Lung (tissue), 12 donors: ENCODE measurements around the gene GPATCH2. TPM values are rescaled to one million over a fixed set of nuclear protein-coding genes. Genes with fewer than 3 reads are reported as not detected.

Source experiments
- ATAC-seq: fragments of 200-7000 bp; cut with Tn5 transposase; one replicate; pipeline ENCODE4 v1.9.1; 2020; ENCODE audit warnings: moderate number of reproducible peaks; ENCODE audit not compliant: insufficient read depth, low FRiP score
- DNase-seq, 3 donors: peaks; one replicate each; pipeline ENCODE4 v3.0.0-alpha.2; 2013 to 2017
- H3K27ac ChIP-seq, 2 donors: one replicate each; pipeline ENCODE4 v1.5.1; 2013; ENCODE audit warnings: mild to moderate bottlenecking in 2 of 2, moderate library complexity in 2 of 2, control low read depth in 1 of 2, inconsistent platforms in 1 of 2, low read depth in 1 of 2, low read length in 1 of 2
- H3K27me3 ChIP-seq, 3 donors: one replicate each; pipeline ENCODE4 v1.5.1; 2013; ENCODE audit warnings: low read length in 2 of 3; ENCODE audit not compliant: control insufficient read depth in 3 of 3, insufficient read depth in 3 of 3
- H3K36me3 ChIP-seq, 4 donors: one replicate each; pipeline ENCODE4 v1.5.1; 2013; ENCODE audit warnings: low read length in 4 of 4, mild to moderate bottlenecking in 1 of 4, moderate library complexity in 1 of 4; ENCODE audit not compliant: control insufficient read depth in 4 of 4, insufficient read depth in 4 of 4
- H3K4me1 ChIP-seq, 5 donors: one replicate each; pipeline ENCODE4 v1.5.1; 2013; ENCODE audit warnings: low read length in 5 of 5, mild to moderate bottlenecking in 2 of 5, moderate library complexity in 1 of 5; ENCODE audit not compliant: control insufficient read depth in 5 of 5, insufficient read depth in 5 of 5
- H3K4me3 ChIP-seq: one replicate; pipeline ENCODE4 v1.5.1; 2013; ENCODE audit warnings: mild to moderate bottlenecking, control low read depth, moderate library complexity
- H3K9ac ChIP-seq, 2 donors: one replicate each; pipeline ENCODE4 v1.5.1; 2013; ENCODE audit warnings: low read length in 2 of 2, control low read depth in 1 of 2; ENCODE audit not compliant: insufficient read depth in 1 of 2
- H3K9me3 ChIP-seq, 4 donors: one replicate each; pipeline ENCODE4 v1.5.1; 2013; ENCODE audit warnings: low read length in 3 of 4, mild to moderate bottlenecking in 1 of 4, moderate library complexity in 1 of 4; ENCODE audit not compliant: control insufficient read depth in 4 of 4, insufficient read depth in 3 of 4
- WGBS, 2 donors: extraction: QIAGEN DNeasy Blood & Tissue Kit; methylation state at CpG; one replicate each; pipeline ENCODE4 v1.1.7; 2013; 5-methylcytosine and 5-hydroxymethylcytosine counted together
- polyA plus RNA-seq, 2 donors: library from polyadenylated mRNA; stranded (reverse); fragments of 200-250 nt; gene quantifications; one replicate each; pipeline ENCODE4 v1.2.1, GENCODE V29; 2013
- total RNA-seq, 2 donors: library from RNA; depleted of rRNA in 1 of 2; stranded (reverse); fragments of >200 nt in 1 of 2; gene quantifications; one replicate each; pipeline ENCODE4 v1.2.1, GENCODE V29; 2014 to 2021
- TF ChIP-seq, protein P1 (sequence below): IDR thresholded peaks from 2 replicates; pipeline ENCODE4 v1.5.1; 2012; ENCODE audit warnings: mild to moderate bottlenecking; ENCODE audit errors: control extremely low read depth, extremely low read depth
- donor health status: control.
- donor health status: control.
- donor health status: Bipolar disorder and iron deficiency.
- donor health status: healthy.
- donor health status: DM: yes; HTN: yes; CAD: no.

GPATCH2 gene
- total and polyA plus RNA-seq, 4 donors: 3.2 to 31.0 (median 8.3) TPM

- ATAC-seq (no peak), DNase-seq (peak; percentile 81 to 96 (median 93))
- 61 to 78% methylated on average over 5 of the region's 5 CpGs for WGBS, 2 donors
- no peaks in the 10 kb centered on the region for H3K27me3 ChIP-seq
- H3K9me3 ChIP-seq: no peaks in the 10 kb centered on the region
- H3K27ac ChIP-seq: no peak overlapping the region
- TF ChIP-seq, protein P1, sequence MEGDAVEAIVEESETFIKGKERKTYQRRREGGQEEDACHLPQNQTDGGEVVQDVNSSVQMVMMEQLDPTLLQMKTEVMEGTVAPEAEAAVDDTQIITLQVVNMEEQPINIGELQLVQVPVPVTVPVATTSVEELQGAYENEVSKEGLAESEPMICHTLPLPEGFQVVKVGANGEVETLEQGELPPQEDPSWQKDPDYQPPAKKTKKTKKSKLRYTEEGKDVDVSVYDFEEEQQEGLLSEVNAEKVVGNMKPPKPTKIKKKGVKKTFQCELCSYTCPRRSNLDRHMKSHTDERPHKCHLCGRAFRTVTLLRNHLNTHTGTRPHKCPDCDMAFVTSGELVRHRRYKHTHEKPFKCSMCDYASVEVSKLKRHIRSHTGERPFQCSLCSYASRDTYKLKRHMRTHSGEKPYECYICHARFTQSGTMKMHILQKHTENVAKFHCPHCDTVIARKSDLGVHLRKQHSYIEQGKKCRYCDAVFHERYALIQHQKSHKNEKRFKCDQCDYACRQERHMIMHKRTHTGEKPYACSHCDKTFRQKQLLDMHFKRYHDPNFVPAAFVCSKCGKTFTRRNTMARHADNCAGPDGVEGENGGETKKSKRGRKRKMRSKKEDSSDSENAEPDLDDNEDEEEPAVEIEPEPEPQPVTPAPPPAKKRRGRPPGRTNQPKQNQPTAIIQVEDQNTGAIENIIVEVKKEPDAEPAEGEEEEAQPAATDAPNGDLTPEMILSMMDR: no peak
- no peak overlapping the region for H3K4me3 ChIP-seq
- peaks cover 0 to 2% (median 0%) of the 10 kb centered on the region in 4 donors for H3K36me3 ChIP-seq
- no peak overlapping the region for H3K9ac ChIP-seq
- peaks cover 0 to 27% (median 0%) of the 10 kb centered on the region in 5 donors for H3K4me1 ChIP-seq
Observed at GRCh38 chr1:217425422-217425821, 205.5 kb downstream of the GPATCH2 start.

DNA sequence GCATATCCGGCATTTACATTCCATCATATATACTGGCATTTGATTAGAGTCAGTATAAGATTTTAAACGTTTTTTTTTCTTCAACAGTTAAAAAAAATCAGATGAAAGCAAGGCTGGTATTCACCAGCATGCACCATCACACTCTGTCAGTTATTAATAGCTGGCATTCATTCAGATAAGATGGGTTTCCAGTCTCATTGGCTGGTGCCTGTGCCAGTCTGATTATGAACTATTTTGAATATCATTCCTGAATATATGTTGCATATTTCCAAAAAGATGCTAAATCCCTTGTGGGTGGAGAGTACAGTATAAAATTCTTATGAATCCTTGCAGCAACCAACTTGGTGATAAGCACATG is 211.7 kb downstream of the GPATCH2 start:
- Histone ChIP-seq H3K36me3 (no peaks in the 10 kb centered on the region), H3K4me1 (peaks cover 0 to 27% (median 3%) of the 10 kb centered on the region in 5 donors), H3K27me3 (no peaks in the 10 kb centered on the region), H3K4me3 (no peak overlapping the region), H3K9ac (no peak overlapping the region), H3K27ac (no peak overlapping the region), H3K9me3 (no peaks in the 10 kb centered on the region)
- DNase-seq (no peak), ATAC-seq (no peak)
- WGBS, 2 donors: 37 to 43% methylated on average over 2 of the region's 2 CpGs
- TF ChIP-seq, protein P1: no peak

GRCh38 chr1:217418269-217419193 is 212.4 kb downstream of the GPATCH2 start:
- no peak overlapping the region for H3K4me3 ChIP-seq
- TF ChIP-seq, protein P1: no peak
- H3K9ac ChIP-seq: peak overlapping the region in 1 of 2 donors; percentile 34
- H3K4me1 ChIP-seq: peaks cover 0 to 27% (median 3%) of the 10 kb centered on the region in 5 donors
- 68 to 78% methylated on average over 14 of the region's 14 CpGs for WGBS, 2 donors
- no peak overlapping the region for H3K27ac ChIP-seq
- no peak for ATAC-seq
- no peaks in the 10 kb centered on the region for H3K36me3 ChIP-seq
- H3K27me3 ChIP-seq: no peaks in the 10 kb centered on the region
- no peaks in the 10 kb centered on the region for H3K9me3 ChIP-seq
- DNase-seq: peak; percentile 52 to 91 (median 88)
